HFFc6 (cell line): ENCODE data around the gene NXPH1. TPM values are rescaled to one million over a fixed set of nuclear protein-coding genes. Genes with fewer than 3 reads are reported as not detected.

ENCODE experiments used
- DNase-seq: peaks from one replicate; pipeline ENCODE4 v3.0.0-alpha.2; 2018
- H3K27ac Mint-ChIP-seq: 2 replicates; pipeline ENCODE4 v1.8.0; 2020; ENCODE audit warnings: mild to moderate bottlenecking, mixed read lengths
- H3K27me3 Mint-ChIP-seq: 2 replicates; pipeline ENCODE4 v1.8.0; 2021; ENCODE audit warnings: mild to moderate bottlenecking, moderate library complexity, mixed read lengths; ENCODE audit not compliant: insufficient read depth
- H3K36me3 Mint-ChIP-seq: 2 replicates; pipeline ENCODE4 v1.8.0; 2021; ENCODE audit warnings: low read depth, mixed read lengths
- H3K4me1 Mint-ChIP-seq: 2 replicates; pipeline ENCODE4 v1.8.0; 2020; ENCODE audit warnings: low read depth, mixed read lengths
- H3K4me3 Mint-ChIP-seq: 2 replicates; pipeline ENCODE4 v1.8.0; 2020; ENCODE audit warnings: mild to moderate bottlenecking, moderate library complexity, mixed read lengths
- H3K9me3 Mint-ChIP-seq: 2 replicates; pipeline ENCODE4 v1.8.0; 2020; ENCODE audit warnings: mild to moderate bottlenecking, mixed read lengths
- total RNA-seq, 6 experiments: library from RNA; stranded (reverse); fragmentation: NEBNext Ultra II Directional; extraction: Animal tissue kit (Norgen Biotek cat#: 25700); gene quantifications; 2 replicates in 1 of 6; 3 replicates in 5 of 6; pipeline ENCODE4 v1.2.3, GENCODE V29; 2021
- TF ChIP-seq, protein P1 (sequence below): fragments of 200-600 bp; sonication (generic); IDR thresholded peaks from 2 replicates; pipeline ENCODE4 v1.5.0; 2021; ENCODE audit warnings: antibody characterized with exemption, mild to moderate bottlenecking

NXPH1 gene
- total RNA-seq, 6 experiments from 2014 or later, result not detected

GRCh38 chr7:8594115-8594514 lies 160.7 kb downstream of the NXPH1 start:
- Mint-ChIP-seq H3K27ac (no peak overlapping the region), H3K27me3 (no peaks in the 10 kb centered on the region), H3K9me3 (peaks cover 43% of the 10 kb centered on the region), H3K36me3 (no peaks in the 10 kb centered on the region), H3K4me1 (no peaks in the 10 kb centered on the region), H3K4me3 (no peak overlapping the region)
- DNase-seq, result no peak
- TF ChIP-seq, protein P1, sequence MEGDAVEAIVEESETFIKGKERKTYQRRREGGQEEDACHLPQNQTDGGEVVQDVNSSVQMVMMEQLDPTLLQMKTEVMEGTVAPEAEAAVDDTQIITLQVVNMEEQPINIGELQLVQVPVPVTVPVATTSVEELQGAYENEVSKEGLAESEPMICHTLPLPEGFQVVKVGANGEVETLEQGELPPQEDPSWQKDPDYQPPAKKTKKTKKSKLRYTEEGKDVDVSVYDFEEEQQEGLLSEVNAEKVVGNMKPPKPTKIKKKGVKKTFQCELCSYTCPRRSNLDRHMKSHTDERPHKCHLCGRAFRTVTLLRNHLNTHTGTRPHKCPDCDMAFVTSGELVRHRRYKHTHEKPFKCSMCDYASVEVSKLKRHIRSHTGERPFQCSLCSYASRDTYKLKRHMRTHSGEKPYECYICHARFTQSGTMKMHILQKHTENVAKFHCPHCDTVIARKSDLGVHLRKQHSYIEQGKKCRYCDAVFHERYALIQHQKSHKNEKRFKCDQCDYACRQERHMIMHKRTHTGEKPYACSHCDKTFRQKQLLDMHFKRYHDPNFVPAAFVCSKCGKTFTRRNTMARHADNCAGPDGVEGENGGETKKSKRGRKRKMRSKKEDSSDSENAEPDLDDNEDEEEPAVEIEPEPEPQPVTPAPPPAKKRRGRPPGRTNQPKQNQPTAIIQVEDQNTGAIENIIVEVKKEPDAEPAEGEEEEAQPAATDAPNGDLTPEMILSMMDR, result no peak

GRCh38 chr7:8597565-8597964 lies 164.2 kb downstream of the NXPH1 start:
- H3K27ac Mint-ChIP-seq, result no peak overlapping the region
- H3K36me3 Mint-ChIP-seq, result no peaks in the 10 kb centered on the region; the same call in 1 of the 2 replicates
- peaks cover 44% of the 10 kb centered on the region for H3K9me3 Mint-ChIP-seq
- H3K27me3 Mint-ChIP-seq, result no peaks in the 10 kb centered on the region
- TF ChIP-seq, protein P1, result no peak
- no peak overlapping the region for H3K4me3 Mint-ChIP-seq
- no peak for DNase-seq
- no peaks in the 10 kb centered on the region for H3K4me1 Mint-ChIP-seq

- Mint-ChIP-seq H3K4me3 (no peak overlapping the region), H3K36me3 (no peaks in the 10 kb centered on the region; the same call in 1 of the 2 replicates)
These were observed 167.7 kb downstream of the NXPH1 start for GRCh38 chr7:8601121-8601520.

DNA sequence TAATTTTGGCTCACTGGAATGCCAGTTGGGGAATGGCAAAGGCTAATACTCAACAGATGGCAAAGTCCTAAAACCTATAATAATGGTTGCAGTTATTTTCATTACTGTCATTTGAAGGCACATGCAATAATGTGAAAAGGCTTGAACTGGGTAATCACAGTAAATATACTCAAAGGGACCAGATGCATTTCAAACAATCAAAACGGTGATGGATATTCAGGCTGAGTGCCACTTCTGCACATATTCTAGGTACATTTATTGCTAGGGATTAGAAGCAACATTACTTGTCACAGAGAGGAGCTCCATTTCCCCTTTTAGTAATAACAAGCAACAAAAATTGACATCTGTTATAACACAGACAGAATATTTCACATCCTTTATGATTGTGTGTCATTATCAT lies 171.8 kb downstream of the NXPH1 start:
- Mint-ChIP-seq H3K4me1 (no peaks in the 10 kb centered on the region), H3K4me3 (no peak overlapping the region), H3K9me3 (peaks cover 41% of the 10 kb centered on the region), H3K27me3 (no peaks in the 10 kb centered on the region), H3K27ac (no peak overlapping the region), H3K36me3 (no peaks in the 10 kb centered on the region; the same call in 1 of the 2 replicates)
- no peak for DNase-seq
- TF ChIP-seq, protein P1, result no peak

More at GRCh38 chr7:8601121-8601520, 167.7 kb downstream of the NXPH1 start:
- TF ChIP-seq, protein P1, result no peak
- no peak overlapping the region for H3K27ac Mint-ChIP-seq
- H3K9me3 Mint-ChIP-seq, result peaks cover 51% of the 10 kb centered on the region
- H3K4me1 Mint-ChIP-seq, result no peaks in the 10 kb centered on the region
- DNase-seq, result no peak
- H3K27me3 Mint-ChIP-seq, result no peaks in the 10 kb centered on the region

- Mint-ChIP-seq H3K27ac (no peak overlapping the region), H3K4me1 (no peaks in the 10 kb centered on the region), H3K27me3 (no peaks in the 10 kb centered on the region), H3K9me3 (peaks cover 38% of the 10 kb centered on the region), H3K4me3 (no peak overlapping the region), H3K36me3 (no peaks in the 10 kb centered on the region; the same call in 1 of the 2 replicates)
- no peak for DNase-seq
- TF ChIP-seq, protein P1, result no peak
These were observed 179.2 kb downstream of the NXPH1 start for GRCh38 chr7:8612584-8612983.

DNA sequence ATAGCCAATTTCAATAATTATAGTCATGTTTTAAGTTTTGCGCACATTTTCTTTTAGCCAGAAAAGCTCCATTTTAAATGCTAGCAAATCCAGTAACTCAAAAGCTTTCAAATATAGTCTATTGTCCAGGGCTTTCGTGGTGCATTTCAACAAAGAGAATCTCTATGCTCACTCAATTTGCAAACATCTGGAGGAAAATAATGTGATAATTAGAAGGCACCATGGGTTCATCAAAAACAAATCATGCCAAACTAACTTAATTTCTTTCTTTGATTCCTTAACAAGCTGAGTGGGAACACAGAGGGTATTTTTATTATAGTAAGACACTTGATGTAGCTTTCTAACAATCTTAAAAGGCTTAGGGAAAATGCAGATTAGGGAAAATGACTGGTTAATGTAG lies 179.8 kb downstream of the NXPH1 start:
- Mint-ChIP-seq H3K4me1 (no peaks in the 10 kb centered on the region), H3K27ac (no peak overlapping the region)
- TF ChIP-seq, protein P1, result no peak

More for the DNA sequence above, 179.8 kb downstream of the NXPH1 start:
- H3K4me3 Mint-ChIP-seq, result no peak overlapping the region
- H3K9me3 Mint-ChIP-seq, result peaks cover 32% of the 10 kb centered on the region
- H3K27me3 Mint-ChIP-seq, result no peaks in the 10 kb centered on the region
- H3K36me3 Mint-ChIP-seq, result no peaks in the 10 kb centered on the region; the same call in 1 of the 2 replicates
- DNase-seq, result no peak
